SK-N-SH (cell line): ENCODE measurements around the gene SLC16A5. TPM values are rescaled to one million over a fixed set of nuclear protein-coding genes. Genes with fewer than 3 reads are reported as not detected.

Source experiments
- CTCF ChIA-PET: fragments of 300-600, 350-600 bp; formaldehyde crosslinking; extraction: SDS; loops from one replicate; lab custom pipeline; 2021; lab: Yijun Ruan, JAX
- POLR2A ChIA-PET: fragments of 350-600 bp; sonication (Branson Sonifier 250); formaldehyde crosslinking; extraction: SDS; loops from one replicate; lab custom pipeline; 2020; ENCODE audit warnings: antibody characterized with exemption, inconsistent platforms; lab: Yijun Ruan, JAX
- DNase-seq: peaks from one replicate; pipeline ENCODE4 v3.0.0; 2012
- H2AFZ ChIP-seq: fragments of 200-600 bp; sonication (generic); 2 replicates; pipeline ENCODE4 v1.8.1; 2016; ENCODE audit warnings: antibody characterized with exemption, mild to moderate bottlenecking, low read depth
- H3F3A ChIP-seq: fragments of 200-600 bp; sonication (generic); replicated peaks from 2 replicates; pipeline ENCODE3; 2016; ENCODE audit warnings: antibody characterized with exemption, mild to moderate bottlenecking; ENCODE audit not compliant: insufficient read depth
- H3K27ac ChIP-seq, 2 experiments: fragments of 200-500 bp in 1 of 2; fragments of 200-600 bp in 1 of 2; sonication (Bioruptor generic) in 1 of 2; sonication (generic), shearing (Covaris generic) in 1 of 2; 2 replicates each; pipeline versions ENCODE4 v1.5.1 to v1.6.1; 2014 to 2016; ENCODE audit warnings: low read depth in 2 of 2, inconsistent platforms in 1 of 2, low read length in 1 of 2, mild to moderate bottlenecking in 1 of 2, mixed read lengths in 1 of 2
- H3K27me3 ChIP-seq: fragments of 200-600 bp; sonication (generic), shearing (Covaris generic); 2 replicates; pipeline ENCODE4 v1.6.1; 2016; ENCODE audit warnings: mixed run types; ENCODE audit not compliant: insufficient read depth
- H3K36me3 ChIP-seq, 2 experiments: fragments of 200-500 bp in 1 of 2; fragments of 200-600 bp in 1 of 2; sonication (Bioruptor generic) in 1 of 2; sonication (generic) in 1 of 2; replicated peaks in 1 of 2; 2 replicates each; pipeline versions ENCODE3 to v1.5.1; 2014 to 2016; ENCODE audit warnings: low read length in 1 of 2, mild to moderate bottlenecking in 1 of 2; ENCODE audit not compliant: insufficient read depth in 2 of 2, control insufficient read depth in 1 of 2
- H3K4me1 ChIP-seq, 2 experiments: fragments of 200-500 bp in 1 of 2; fragments of 200-600 bp in 1 of 2; sonication (Bioruptor generic) in 1 of 2; sonication (generic), shearing (Covaris generic) in 1 of 2; 2 replicates each; pipeline versions ENCODE4 v1.5.1 to v1.6.1; 2014 to 2016; ENCODE audit warnings: low read depth in 1 of 2, low read length in 1 of 2, mixed run types in 1 of 2; ENCODE audit not compliant: insufficient read depth in 2 of 2, control insufficient read depth in 1 of 2
- H3K4me2 ChIP-seq: fragments of 200-600 bp; sonication (generic), shearing (Covaris generic); 2 replicates; pipeline ENCODE4 v1.6.1; 2017; ENCODE audit warnings: mixed run types
- H3K4me3 ChIP-seq, 2 experiments: fragments of 200-500 bp in 1 of 2; fragments of 200-600 bp in 1 of 2; sonication (Bioruptor generic) in 1 of 2; sonication (generic), shearing (Covaris generic) in 1 of 2; 2 replicates each; pipeline versions ENCODE4 v1.5.1 to v1.8.1; 2014 to 2016; ENCODE audit warnings: low read depth in 2 of 2, inconsistent platforms in 1 of 2, low read length in 1 of 2, mild to moderate bottlenecking in 1 of 2, mixed read lengths in 1 of 2, moderate library complexity in 1 of 2
- H3K79me2 ChIP-seq: fragments of 200-600 bp; sonication (generic); 2 replicates; pipeline ENCODE4 v1.8.1; 2017; ENCODE audit warnings: mild to moderate bottlenecking; ENCODE audit not compliant: insufficient read depth
- H3K9ac ChIP-seq: fragments of 200-600 bp; sonication (generic); 2 replicates; pipeline ENCODE4 v1.6.1; 2017; ENCODE audit warnings: mixed run types
- H3K9me2 ChIP-seq: fragments of 200-600 bp; sonication (generic); 2 replicates; pipeline ENCODE4 v1.6.1; 2017; ENCODE audit warnings: mixed run types
- H3K9me3 ChIP-seq: fragments of 200-600 bp; sonication (generic); 2 replicates; pipeline ENCODE4 v1.6.1; 2017; ENCODE audit warnings: mixed run types, mild to moderate bottlenecking, moderate library complexity
- H4K20me1 ChIP-seq: fragments of 200-600 bp; sonication (generic); 2 replicates; pipeline ENCODE4 v1.6.1; 2017; ENCODE audit warnings: mild to moderate bottlenecking, mixed run types; ENCODE audit not compliant: insufficient read depth
- CHD2 ChIP-seq: fragments of 150-350 bp; IDR thresholded peaks from 2 replicates; pipeline ENCODE4 v1.6.1; 2018; ENCODE audit warnings: low read length; ENCODE audit not compliant: partially characterized antibody
- CTCF ChIP-seq: fragments of 200-600 bp; sonication (generic); IDR thresholded peaks from 2 replicates; pipeline ENCODE4 v1.6.1; 2017; ENCODE audit warnings: antibody characterized with exemption, mild to moderate bottlenecking, moderate library complexity
- EP300 ChIP-seq, 2 experiments: IDR thresholded peaks; 2 replicates each; pipeline versions ENCODE4 v1.4.0 to v1.6.1; 2012; ENCODE audit warnings: borderline replicate concordance in 1 of 2, low read depth in 1 of 2, low read length in 1 of 2
- FOSL2 ChIP-seq: IDR thresholded peaks from 2 replicates; pipeline ENCODE4 v1.4.0; 2012; ENCODE audit warnings: low read depth, mild to moderate bottlenecking, moderate library complexity, borderline replicate concordance
- FOXM1 ChIP-seq: IDR thresholded peaks from 2 replicates; pipeline ENCODE4 v1.4.0; 2012; ENCODE audit warnings: low read depth, mild to moderate bottlenecking
- GABPA ChIP-seq: IDR thresholded peaks from 2 replicates; pipeline ENCODE4 v1.4.0; 2012; ENCODE audit warnings: low read depth, mild to moderate bottlenecking
- JUND ChIP-seq: IDR thresholded peaks from 2 replicates; pipeline ENCODE4 v1.4.0; 2012
- MAX ChIP-seq: IDR thresholded peaks from 2 replicates; pipeline ENCODE4 v1.4.0; 2012; ENCODE audit warnings: low read depth
- NFIC ChIP-seq: IDR thresholded peaks from 2 replicates; pipeline ENCODE4 v1.4.0; 2012; ENCODE audit warnings: borderline replicate concordance
- NRF1 ChIP-seq: IDR thresholded peaks from 2 replicates; pipeline ENCODE4 v1.6.1; 2012; ENCODE audit warnings: low read depth, mild to moderate bottlenecking, low read length
- PBX3 ChIP-seq: IDR thresholded peaks from 2 replicates; pipeline ENCODE4; 2012
- RAD21 ChIP-seq: IDR thresholded peaks from 2 replicates; pipeline ENCODE4 v1.6.1; 2012; ENCODE audit warnings: mild to moderate bottlenecking, low read length
- RCOR1 ChIP-seq: fragments of 150-350 bp; IDR thresholded peaks from 2 replicates; pipeline ENCODE4 v1.6.1; 2017; ENCODE audit warnings: antibody characterized with exemption, low read length
- REST ChIP-seq: IDR thresholded peaks from 2 replicates; pipeline ENCODE4 v1.6.1; 2012; ENCODE audit warnings: mild to moderate bottlenecking, low read depth, low read length, moderate library complexity
- RFX5 ChIP-seq: IDR thresholded peaks from 2 replicates; pipeline ENCODE4 v1.6.1; 2012; ENCODE audit warnings: mild to moderate bottlenecking, improper control_type of control experiment, low read length
- RXRA ChIP-seq: IDR thresholded peaks from 2 replicates; pipeline ENCODE4 v1.4.0; 2012; ENCODE audit warnings: low read depth, mild to moderate bottlenecking, borderline replicate concordance
- SMC3 ChIP-seq: IDR thresholded peaks from 2 replicates; pipeline ENCODE4 v1.6.1; 2012; ENCODE audit warnings: low read depth, low read length, improper control_type of control experiment
- TAF1 ChIP-seq: IDR thresholded peaks from 2 replicates; pipeline ENCODE4 v1.6.1; 2012; ENCODE audit warnings: low read depth, mild to moderate bottlenecking, low read length, moderate library complexity, borderline replicate concordance
- USF2 ChIP-seq: fragments of 150-350 bp; IDR thresholded peaks from 2 replicates; pipeline ENCODE4 v1.6.1; 2017; ENCODE audit warnings: antibody characterized with exemption, low read length, low read depth, borderline replicate concordance
- WGBS: methylation state at CpG from one replicate; pipeline ENCODE4 v1.1.6; 2017; ENCODE audit warnings: low lambda C conversion rate; 5-methylcytosine and 5-hydroxymethylcytosine counted together
- polyA plus RNA-seq, 3 experiments: library from polyadenylated mRNA; depleted of rRNA; stranded (reverse); fragments of >200 nt; gene quantifications; 2 replicates each; pipeline ENCODE4 v1.2.3, GENCODE V29; 2012

SLC16A5 gene
- polyA plus RNA-seq, 1 of the 3 experiments (the other 2 are of a cell fraction): 0.03 TPM

- TF ChIP-seq USF2: no peak
- no peak; the same call in 1 of the 2 replicates for TF ChIP-seq JUND
- TF ChIP-seq REST: no peak
- no peak for TF ChIP-seq GABPA
- peak; percentile 89; the same call in 1 of the 2 replicates for TF ChIP-seq MAX
- no peak for TF ChIP-seq TAF1
- peak; percentile 26 for TF ChIP-seq CHD2
These were observed 43.0 kb downstream of the SLC16A5 start (continued) for GRCh38 chr17:75130632-75131277.

DNA sequence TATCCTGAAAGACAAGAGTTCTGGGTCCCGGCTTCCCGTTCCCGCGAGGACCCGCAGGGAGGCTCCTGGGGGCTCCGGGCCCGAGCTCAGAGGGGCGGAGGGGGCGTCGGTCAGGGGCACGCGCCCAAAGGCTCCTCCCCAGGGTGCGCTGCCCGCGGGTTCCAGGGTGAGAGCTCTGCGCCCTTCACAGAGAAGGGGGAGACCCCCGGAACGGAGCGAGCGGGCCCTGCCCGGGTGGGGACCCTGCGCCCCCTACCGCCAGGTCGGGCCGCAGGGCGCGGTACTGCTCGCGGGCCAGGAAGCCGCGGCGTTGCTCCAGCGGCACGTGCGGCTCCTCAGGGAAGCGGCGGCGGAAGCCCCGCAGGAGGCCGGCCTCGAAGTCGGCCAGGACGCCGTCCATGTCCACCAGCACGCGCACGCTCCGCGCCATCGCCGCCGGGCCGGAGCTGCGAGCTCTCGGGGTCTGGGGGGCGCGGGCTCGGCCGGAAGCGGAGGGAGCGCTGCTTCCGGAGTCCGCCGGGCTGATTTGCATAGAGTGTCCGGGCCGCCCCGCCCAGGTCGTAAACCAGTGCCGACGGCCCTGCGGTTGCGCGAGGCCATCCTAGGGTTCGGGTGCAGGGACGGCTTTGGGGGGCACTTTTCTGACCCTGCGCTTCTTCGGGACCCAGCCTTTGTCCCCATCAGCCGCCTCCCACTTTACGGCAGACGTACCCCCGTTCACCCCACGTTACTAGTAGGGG is 43.7 kb downstream of the SLC16A5 start, which contains the start of gene NT5C:
Gene NT5C (minus strand): TSS at position 465 of the 740 bp plus-strand sequence. CDS start 35 bp downstream, at position 430.
- ChIA-PET CTCF (interaction anchor here (0.6 to 19.6 kb wide), 54 partner anchors 9 to 618 kb away, joined by 3 to 422 read pairs (median 5); partner anchors contain the start of genes ARMC7, ATP5PD, GGA3 and JPT1), POLR2A (interaction anchor here (0.6 to 2.5 kb wide), 18 partner anchors 9 to 170 kb away, joined by 3 to 22 read pairs (median 4); partner anchors contain the start of genes ARMC7, HID1, JPT1 and MIF4GD)
- H3K9me3 ChIP-seq: no peaks in the 10 kb centered on the region
- H3K36me3 ChIP-seq: peaks cover 22 to 31% of the 10 kb centered on the region in 2 experiments
- peaks cover 25% of the 10 kb centered on the region; the same call in 1 of the 2 replicates for H3K79me2 ChIP-seq
- no peaks in the 10 kb centered on the region for H3K27me3 ChIP-seq
- peak within 1 kb of the TSS; percentile 64 to 88 for H3K4me3 ChIP-seq
- peak within 1 kb of the TSS; percentile 78 to 90 for H3K27ac ChIP-seq
- no peaks in the 10 kb centered on the region for H3K9me2 ChIP-seq
- peak within 1 kb of the TSS; percentile 96 for H3K4me2 ChIP-seq
- H2AFZ ChIP-seq: peak within 1 kb of the TSS; percentile 98
- H4K20me1 ChIP-seq: peaks cover 9% of the 10 kb centered on the region; the same call in 1 of the 2 replicates
- peak; percentile 97 for DNase-seq
- peaks cover 5 to 16% of the 10 kb centered on the region in 2 experiments; a peak in 2 of 4 replicates for H3K4me1 ChIP-seq
- H3K9ac ChIP-seq: peak within 1 kb of the TSS; percentile 90
- 7% methylated on average over 12 of the region's 82 CpGs for WGBS
- H3F3A ChIP-seq: peaks cover 44% of the 10 kb centered on the region
- TF ChIP-seq JUND (no peak), RAD21 (0 out of 2 replicates have a peak, but pooled peaks have one; percentile 16), SMC3 (peak; percentile 22; the same call in 1 of the 2 replicates), FOXM1 (no peak), RXRA (peak; percentile 18; the same call in 1 of the 2 replicates), RFX5 (no peak), RCOR1 (0 out of 2 replicates have a peak, but pooled peaks have one; percentile 4), NRF1 (peak; percentile 81), CHD2 (peak; percentile 46), MAX (peak; percentile 92), FOSL2 (no peak), NFIC (no peak), CTCF (peak; percentile 74), EP300 (IDR thresholded peaks at IDR 0.05; ENCODE audit: borderline replicate concordance in 1 of 2, low read depth in 1 of 2, low read length in 1 of 2) (no peak), TAF1 (peak; percentile 89), PBX3 (no peak)
